ENCODE measurements around the gene UMAD1. TPM values are rescaled to one million over a fixed set of nuclear protein-coding genes. Genes with fewer than 3 reads are reported as not detected.

UMAD1 gene
- total RNA-seq, 2 experiments from 2014 or later = 11.0 to 15.3 TPM

DNA sequence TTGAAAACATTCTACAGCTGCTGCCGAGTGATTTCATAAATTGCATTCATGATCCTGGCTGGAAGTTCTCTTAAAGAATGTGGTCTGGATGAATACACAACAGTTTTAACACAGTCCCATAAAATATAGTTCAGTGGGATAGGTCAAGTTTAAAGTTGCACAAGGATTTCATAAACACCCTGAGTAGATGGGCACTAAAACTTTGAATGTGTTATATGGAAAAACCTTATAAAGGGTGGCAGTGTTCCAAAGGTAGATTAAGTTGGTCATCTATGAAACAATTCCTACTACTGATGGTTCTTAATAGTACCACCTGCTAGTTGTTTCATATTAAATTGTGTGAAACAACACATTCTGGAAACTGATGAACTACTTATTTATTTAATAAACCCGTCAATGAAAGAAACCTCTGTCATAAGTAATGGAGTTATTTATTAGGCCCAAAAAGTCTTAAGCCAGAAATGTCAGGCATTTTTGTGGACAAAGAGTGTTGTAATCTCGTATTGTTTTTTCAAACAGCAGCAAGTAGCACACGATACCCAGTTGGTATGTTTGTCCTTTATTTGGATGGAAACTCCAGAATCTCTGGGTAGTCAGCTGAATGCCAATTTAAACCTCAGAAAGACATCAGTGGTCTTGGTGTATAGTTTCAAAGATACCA, 92.2 kb downstream of the UMAD1 start:
- Mint-ChIP-seq H3K36me3 (ENCODE audit: low read depth) (no peaks in the 10 kb centered on the region), H3K27ac (no peak overlapping the region), H3K4me3 (no peak overlapping the region), H3K4me1 (ENCODE audit: low read depth) (peaks cover 29% of the 10 kb centered on the region), H3K9me3 (no peaks in the 10 kb centered on the region), H3K27me3 (no peaks in the 10 kb centered on the region)
- CTCF ChIA-PET = no interaction called here
- DNase-seq (no peak), ATAC-seq (ENCODE audit: poor library complexity) (no peak)
- no peaks in the 10 kb centered on the region for H3K27me3 ChIP-seq (ENCODE audit: control insufficient read depth in 1 of 2, insufficient read depth in 2 of 2, low read length in 2 of 2)
- POLR2A ChIA-PET = no interaction called here
- H3K4me1 ChIP-seq (ENCODE audit: insufficient read depth, low read length) = no peaks in the 10 kb centered on the region
- no peaks in the 10 kb centered on the region for H3K9me3 ChIP-seq (ENCODE audit: control insufficient read depth in 1 of 2, insufficient read depth in 1 of 2, low read length in 2 of 2)
- intact Hi-C loops (cut with DNase I, micrococcal nuclease) = no loop called here
- no peaks in the 10 kb centered on the region for H3K36me3 ChIP-seq (ENCODE audit: insufficient read depth, low read length)
- no peak overlapping the region for H3K4me3 ChIP-seq (ENCODE audit: low read length)
- no peak overlapping the region for H3K27ac ChIP-seq (ENCODE audit: low read depth in 1 of 2, low read length in 2 of 2)
- TF ChIP-seq, protein P1, sequence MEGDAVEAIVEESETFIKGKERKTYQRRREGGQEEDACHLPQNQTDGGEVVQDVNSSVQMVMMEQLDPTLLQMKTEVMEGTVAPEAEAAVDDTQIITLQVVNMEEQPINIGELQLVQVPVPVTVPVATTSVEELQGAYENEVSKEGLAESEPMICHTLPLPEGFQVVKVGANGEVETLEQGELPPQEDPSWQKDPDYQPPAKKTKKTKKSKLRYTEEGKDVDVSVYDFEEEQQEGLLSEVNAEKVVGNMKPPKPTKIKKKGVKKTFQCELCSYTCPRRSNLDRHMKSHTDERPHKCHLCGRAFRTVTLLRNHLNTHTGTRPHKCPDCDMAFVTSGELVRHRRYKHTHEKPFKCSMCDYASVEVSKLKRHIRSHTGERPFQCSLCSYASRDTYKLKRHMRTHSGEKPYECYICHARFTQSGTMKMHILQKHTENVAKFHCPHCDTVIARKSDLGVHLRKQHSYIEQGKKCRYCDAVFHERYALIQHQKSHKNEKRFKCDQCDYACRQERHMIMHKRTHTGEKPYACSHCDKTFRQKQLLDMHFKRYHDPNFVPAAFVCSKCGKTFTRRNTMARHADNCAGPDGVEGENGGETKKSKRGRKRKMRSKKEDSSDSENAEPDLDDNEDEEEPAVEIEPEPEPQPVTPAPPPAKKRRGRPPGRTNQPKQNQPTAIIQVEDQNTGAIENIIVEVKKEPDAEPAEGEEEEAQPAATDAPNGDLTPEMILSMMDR (IDR thresholded peaks at IDR 0.05) = no peak

DNA sequence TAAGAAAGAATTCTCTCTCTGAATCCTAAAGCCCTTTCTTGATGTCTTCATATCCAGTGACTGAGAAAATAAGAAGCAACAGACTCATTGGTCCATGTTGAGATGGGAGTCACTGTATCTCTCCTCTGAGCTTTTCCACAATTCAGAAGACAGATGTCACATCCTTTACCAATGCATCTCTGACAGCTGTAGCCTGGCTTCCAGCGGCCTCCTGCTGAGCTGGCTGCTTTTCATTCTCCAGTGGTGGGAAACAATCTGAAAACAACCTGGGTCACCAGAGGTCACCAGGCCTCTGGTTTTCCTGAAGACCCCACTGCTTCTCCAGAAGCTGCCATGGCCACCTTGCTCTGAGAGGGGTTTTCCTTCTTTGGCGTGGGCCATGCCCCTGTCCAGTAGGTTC, 96.1 kb downstream of the UMAD1 start:
- no peak overlapping the region for H3K27ac ChIP-seq (ENCODE audit: low read depth in 1 of 2, low read length in 2 of 2)
- CTCF ChIA-PET = no interaction called here
- ATAC-seq (ENCODE audit: poor library complexity) (no peak), DNase-seq (no peak)
- peaks cover 39% of the 10 kb centered on the region for H3K4me1 Mint-ChIP-seq (ENCODE audit: low read depth)
- H3K36me3 Mint-ChIP-seq (ENCODE audit: low read depth) = no peaks in the 10 kb centered on the region
- no peaks in the 10 kb centered on the region for H3K4me1 ChIP-seq (ENCODE audit: insufficient read depth, low read length)
- POLR2A ChIA-PET = no interaction called here
- H3K9me3 ChIP-seq (ENCODE audit: control insufficient read depth in 1 of 2, insufficient read depth in 1 of 2, low read length in 2 of 2) = no peaks in the 10 kb centered on the region
- no peak overlapping the region for H3K4me3 Mint-ChIP-seq
- H3K27me3 Mint-ChIP-seq = no peaks in the 10 kb centered on the region
- no peak overlapping the region for H3K4me3 ChIP-seq (ENCODE audit: low read length)
- no peak overlapping the region for H3K27ac Mint-ChIP-seq
- H3K9me3 Mint-ChIP-seq = no peaks in the 10 kb centered on the region
- H3K27me3 ChIP-seq (ENCODE audit: control insufficient read depth in 1 of 2, insufficient read depth in 2 of 2, low read length in 2 of 2) = no peaks in the 10 kb centered on the region
- TF ChIP-seq, protein P1 (IDR thresholded peaks at IDR 0.05) = no peak
- H3K36me3 ChIP-seq (ENCODE audit: insufficient read depth, low read length) = no peaks in the 10 kb centered on the region
- intact Hi-C loops (cut with DNase I, micrococcal nuclease) = no loop called here

- Mint-ChIP-seq H3K4me3 (no peak overlapping the region), H3K9me3 (no peaks in the 10 kb centered on the region), H3K27ac (no peak overlapping the region), H3K27me3 (no peaks in the 10 kb centered on the region), H3K4me1 (ENCODE audit: low read depth) (peaks cover 35% of the 10 kb centered on the region), H3K36me3 (ENCODE audit: low read depth) (no peaks in the 10 kb centered on the region)
- DNase-seq (no peak), ATAC-seq (ENCODE audit: poor library complexity) (no peak)
- ChIA-PET POLR2A (no interaction called here), CTCF (no interaction called here)
- H3K4me3 ChIP-seq (ENCODE audit: low read length) = no peak overlapping the region
- no peaks in the 10 kb centered on the region for H3K27me3 ChIP-seq (ENCODE audit: control insufficient read depth in 1 of 2, insufficient read depth in 2 of 2, low read length in 2 of 2)
- no peak overlapping the region for H3K27ac ChIP-seq (ENCODE audit: low read depth in 1 of 2, low read length in 2 of 2)
- intact Hi-C loops (cut with DNase I, micrococcal nuclease) = no loop called here
- no peaks in the 10 kb centered on the region for H3K4me1 ChIP-seq (ENCODE audit: insufficient read depth, low read length)
- no peaks in the 10 kb centered on the region for H3K9me3 ChIP-seq (ENCODE audit: control insufficient read depth in 1 of 2, insufficient read depth in 1 of 2, low read length in 2 of 2)
- TF ChIP-seq, protein P1 (IDR thresholded peaks at IDR 0.05) = no peak
- no peaks in the 10 kb centered on the region for H3K36me3 ChIP-seq (ENCODE audit: insufficient read depth, low read length)
These were observed 97.1 kb downstream of the UMAD1 start for GRCh38 chr7:7737674-7738073.

Data from CD4-positive, alpha-beta T cell (primary cell).